ENCODE data around the gene RDH14.

DNA sequence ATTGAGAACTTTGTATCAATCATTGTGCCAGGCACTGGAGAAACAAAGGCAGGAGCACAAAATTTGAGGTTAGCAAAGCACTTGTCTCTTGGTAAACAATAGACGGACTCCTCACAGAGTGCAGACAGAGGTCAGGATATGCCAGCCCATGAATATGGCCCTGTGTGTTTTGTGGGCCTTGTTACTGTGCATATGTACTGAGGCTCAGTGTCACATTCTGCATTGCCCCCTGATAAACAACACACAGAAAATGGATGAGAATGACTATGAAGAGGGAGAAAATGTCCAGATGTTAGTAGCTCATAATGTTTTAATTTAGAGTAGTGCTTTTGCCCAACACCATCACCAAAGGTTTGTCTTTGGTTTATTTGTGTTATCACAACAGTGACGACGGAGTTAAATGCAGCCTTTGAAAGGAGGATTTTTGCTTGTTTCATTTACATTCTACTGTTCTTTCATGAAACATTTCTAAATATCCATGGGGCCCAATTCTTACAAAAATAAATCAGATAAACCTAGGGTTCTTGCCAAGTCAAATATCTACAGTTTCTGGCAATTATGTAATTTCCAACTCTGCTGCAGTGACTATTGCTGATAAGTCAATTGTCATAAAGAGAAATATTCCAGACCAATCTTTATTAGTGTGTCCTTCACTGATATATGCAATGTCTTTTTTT, 43.5 kb upstream of the RDH14 start:
- TF ChIP-seq, protein P1, sequence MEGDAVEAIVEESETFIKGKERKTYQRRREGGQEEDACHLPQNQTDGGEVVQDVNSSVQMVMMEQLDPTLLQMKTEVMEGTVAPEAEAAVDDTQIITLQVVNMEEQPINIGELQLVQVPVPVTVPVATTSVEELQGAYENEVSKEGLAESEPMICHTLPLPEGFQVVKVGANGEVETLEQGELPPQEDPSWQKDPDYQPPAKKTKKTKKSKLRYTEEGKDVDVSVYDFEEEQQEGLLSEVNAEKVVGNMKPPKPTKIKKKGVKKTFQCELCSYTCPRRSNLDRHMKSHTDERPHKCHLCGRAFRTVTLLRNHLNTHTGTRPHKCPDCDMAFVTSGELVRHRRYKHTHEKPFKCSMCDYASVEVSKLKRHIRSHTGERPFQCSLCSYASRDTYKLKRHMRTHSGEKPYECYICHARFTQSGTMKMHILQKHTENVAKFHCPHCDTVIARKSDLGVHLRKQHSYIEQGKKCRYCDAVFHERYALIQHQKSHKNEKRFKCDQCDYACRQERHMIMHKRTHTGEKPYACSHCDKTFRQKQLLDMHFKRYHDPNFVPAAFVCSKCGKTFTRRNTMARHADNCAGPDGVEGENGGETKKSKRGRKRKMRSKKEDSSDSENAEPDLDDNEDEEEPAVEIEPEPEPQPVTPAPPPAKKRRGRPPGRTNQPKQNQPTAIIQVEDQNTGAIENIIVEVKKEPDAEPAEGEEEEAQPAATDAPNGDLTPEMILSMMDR (IDR thresholded peaks at IDR 0.05) = no peak
- TF ChIP-seq JUN (CRISPR knock-in tag; IDR thresholded peaks at IDR 0.05) (no peak), OVOL2 (CRISPR knock-in tag; IDR thresholded peaks at IDR 0.05; ENCODE audit: borderline replicate concordance) (no peak), TEAD4 (CRISPR knock-in tag; IDR thresholded peaks at IDR 0.05) (no peak)

Measured in WTC11 (cell line).